ENCODE results near the gene YAF2.

- TF ChIP-seq CTCF (IDR thresholded peaks at IDR 0.05; ENCODE audit: low read length) (no peak), EZH2 (IDR thresholded peaks at IDR 0.05; ENCODE audit: borderline replicate concordance, low read length) (no peak)
Observed at GRCh38 chr12:42109031-42109430, 129.0 kb downstream of the YAF2 start.

Measured in OCI-LY1 (cell line).